HG03097 (cell line): ENCODE results near the gene IFITM2.
"Not testable (repeated sequence)": the region's sequence is repeated elsewhere in the genome, so short reads cannot be mapped to it uniquely, and the experiment has no call there.

ENCODE experiments used
- ATAC-seq: cut with Tn5 transposase; IDR thresholded peaks from one replicate; pipeline ENCODE4 v1.9.1; 2021; ENCODE audit not compliant: unreplicated experiment, low FRiP score

The IFITM2 gene

DNA sequence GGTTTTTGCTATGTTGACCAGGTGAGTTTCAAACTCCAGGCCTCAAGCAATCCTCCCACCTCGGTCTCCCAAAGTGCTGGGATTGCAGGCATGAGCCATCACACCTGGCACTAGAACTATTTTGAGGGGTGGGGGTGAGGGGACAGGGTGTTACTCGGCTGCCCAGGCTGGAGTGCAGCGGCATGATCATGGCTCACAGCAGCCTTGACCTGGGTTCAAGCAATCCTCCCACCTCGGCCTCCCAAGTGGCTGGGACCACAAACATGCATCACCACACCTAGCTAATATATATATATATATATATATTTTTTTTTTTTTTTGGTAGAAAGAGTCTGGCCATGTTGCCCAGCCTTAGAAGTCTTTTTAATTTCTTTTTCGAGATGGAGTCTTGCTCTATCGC, 30.1 kb downstream of the IFITM2 start:
- no peak for ATAC-seq

DNA sequence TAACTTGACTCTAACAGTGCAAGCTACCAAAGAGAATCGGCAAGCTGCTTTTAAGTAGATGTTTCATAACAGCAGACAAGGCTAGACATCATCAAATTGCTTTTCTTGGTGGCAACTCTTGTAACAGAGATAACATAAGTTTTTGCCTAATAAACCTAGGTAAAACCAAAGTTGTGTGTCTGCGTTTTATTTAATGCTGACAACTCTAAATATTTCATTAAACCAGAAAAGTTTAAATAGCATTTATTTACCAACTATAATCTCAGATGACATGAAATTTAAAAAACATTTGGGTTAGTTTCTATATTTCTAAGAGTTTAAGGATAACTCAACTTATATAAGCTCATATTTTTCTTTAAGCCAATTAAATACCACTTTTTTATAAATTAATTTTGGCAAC, 32.3 kb downstream of the IFITM2 start:
- ATAC-seq = no peak

DNA sequence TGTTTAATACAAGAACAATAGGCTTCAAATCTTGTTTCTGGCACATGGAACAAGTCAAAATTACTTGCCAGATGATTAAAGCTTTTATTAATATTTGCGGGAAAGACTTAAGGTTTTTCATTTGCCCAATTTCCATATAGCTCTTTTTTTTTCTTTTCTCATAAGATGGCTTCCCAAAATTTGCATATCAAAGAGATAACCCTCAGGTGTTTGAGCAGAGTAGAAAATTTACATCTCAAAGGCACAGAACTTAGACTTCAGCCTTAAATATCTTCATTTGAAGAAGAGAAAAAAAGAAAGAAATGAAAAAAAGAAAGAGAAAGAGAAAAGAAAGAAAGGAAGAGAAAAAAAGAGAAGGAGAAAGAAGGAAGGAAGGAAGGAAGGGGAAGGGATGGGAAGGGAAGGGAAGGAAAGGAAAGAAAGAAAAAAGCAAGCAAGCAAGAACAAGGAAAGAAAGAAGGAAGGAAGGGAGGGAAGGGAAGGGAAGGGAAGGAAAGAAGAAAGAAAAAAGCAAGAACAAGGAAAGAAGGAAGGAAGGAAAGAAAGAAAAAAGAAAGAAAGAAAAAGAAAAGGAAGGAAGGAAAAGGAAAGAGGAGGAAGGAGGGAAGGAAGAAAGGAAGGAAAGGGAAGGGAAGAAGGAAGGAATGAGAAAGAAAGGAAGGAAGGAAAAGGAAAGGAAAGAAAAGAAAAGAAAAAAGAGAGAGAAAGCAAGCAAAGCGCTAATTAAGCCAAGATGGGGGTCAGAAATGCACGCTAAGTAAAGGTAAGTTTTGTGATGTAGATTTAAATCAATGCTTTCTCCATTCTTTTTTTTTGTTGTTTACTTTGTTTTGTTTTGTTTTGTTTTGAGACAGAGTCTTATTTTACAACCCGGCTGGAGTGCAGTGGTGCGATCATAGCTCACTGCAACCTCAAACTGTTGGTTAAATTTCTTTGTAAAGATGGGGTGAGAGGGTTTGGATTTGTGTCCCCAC, 33.2 kb downstream of the IFITM2 start:
- no peak for ATAC-seq

DNA sequence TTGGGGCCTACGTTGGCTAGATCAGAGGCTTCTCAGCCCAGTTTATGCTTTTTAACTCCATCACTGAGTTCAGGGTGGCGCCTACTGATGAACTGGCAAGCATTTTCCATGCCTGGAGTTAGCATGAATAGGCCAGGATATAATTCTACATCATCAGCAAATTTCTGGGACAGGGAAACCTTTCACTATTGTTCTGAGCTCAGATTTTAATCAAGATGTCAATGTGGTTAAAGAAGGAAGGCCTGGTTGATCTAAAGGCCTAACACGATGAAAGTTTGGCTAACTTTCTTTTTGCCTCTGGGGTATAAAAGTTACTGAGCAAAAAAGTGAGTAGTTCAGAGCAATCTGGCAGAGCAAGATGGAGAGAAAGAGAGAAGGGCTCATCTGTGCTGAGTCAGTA, 34.7 kb downstream of the IFITM2 start:
- ATAC-seq = no peak

DNA sequence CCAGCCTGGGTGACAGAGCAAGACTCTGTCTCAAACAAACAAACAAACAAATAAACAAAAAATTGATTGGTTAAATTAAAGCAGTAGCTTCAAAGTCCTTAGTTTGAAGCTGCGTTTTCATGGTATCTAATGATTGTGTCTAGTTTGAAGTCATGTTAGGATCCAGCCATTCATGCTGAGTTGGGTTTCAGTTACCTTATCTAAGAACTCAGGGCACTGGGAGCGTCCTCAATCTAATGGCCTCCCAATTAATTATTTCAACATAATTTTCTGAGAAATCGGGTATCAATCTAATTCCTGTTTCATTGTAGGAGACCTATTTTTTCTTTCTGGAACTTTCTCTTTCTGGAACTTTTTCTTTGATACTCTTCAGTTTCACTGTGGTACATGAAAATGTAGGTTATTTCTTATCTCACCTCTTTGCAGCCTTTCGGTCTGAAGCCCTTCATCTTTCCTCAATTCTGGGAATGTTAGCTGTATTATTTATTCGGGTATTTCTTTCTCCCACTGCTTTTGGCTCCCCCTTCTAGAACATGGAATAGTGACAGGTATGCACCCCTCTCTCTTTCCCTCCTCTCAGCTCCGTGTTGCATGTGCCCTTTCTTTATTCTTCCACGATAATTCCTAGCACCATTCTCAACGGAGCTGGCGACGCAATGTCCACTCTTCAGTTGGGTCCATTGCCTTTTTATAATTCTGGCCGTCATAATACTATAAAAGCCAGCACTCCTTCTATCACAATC, 37.4 kb downstream of the IFITM2 start:
- ATAC-seq = no peak

DNA sequence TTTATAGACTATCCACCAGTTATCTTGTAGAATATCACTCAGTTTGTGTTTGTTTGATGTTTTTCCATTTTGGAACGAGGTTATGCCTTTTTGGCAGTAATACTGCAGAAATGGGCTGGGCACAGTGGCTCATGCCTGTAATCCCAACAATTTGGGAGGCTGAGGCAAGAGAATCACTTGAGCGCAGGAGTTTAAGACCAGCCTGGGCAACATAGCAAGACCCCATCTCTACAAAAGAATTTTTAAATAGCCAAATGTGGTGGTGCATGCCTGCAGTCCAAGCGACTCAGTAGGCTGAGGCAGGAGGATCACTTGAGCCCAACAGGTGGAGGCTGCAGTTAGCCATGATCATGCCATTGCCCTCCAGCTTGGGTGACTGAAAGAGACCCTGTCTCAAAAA, 38.9 kb downstream of the IFITM2 start:
- ATAC-seq = no peak

DNA sequence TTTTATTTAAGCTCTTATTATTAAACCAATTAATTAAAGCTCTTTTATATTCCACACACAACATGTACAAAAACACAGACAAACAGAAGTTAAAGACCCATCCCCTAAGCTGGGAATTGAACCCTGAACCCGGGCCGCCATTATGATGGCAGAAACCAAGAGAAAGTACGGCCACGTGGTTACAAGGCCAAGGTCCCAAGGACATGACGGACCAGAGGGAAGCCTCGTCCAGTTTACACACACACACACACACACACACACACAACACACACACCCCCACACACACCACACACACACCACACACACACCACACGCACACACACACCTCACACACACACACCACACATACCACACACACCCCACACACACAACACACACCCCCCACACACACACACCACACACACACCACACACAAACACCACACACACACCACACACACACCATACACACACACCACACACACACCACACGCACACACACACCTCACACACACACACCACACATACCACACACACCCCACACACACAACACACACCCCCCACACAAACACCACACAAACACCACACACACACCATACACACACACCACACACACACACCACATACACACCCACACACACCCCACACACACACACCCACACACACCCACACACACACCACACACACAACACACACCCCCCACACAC, 41.8 kb downstream of the IFITM2 start:
- ATAC-seq = not testable (repeated sequence)

DNA sequence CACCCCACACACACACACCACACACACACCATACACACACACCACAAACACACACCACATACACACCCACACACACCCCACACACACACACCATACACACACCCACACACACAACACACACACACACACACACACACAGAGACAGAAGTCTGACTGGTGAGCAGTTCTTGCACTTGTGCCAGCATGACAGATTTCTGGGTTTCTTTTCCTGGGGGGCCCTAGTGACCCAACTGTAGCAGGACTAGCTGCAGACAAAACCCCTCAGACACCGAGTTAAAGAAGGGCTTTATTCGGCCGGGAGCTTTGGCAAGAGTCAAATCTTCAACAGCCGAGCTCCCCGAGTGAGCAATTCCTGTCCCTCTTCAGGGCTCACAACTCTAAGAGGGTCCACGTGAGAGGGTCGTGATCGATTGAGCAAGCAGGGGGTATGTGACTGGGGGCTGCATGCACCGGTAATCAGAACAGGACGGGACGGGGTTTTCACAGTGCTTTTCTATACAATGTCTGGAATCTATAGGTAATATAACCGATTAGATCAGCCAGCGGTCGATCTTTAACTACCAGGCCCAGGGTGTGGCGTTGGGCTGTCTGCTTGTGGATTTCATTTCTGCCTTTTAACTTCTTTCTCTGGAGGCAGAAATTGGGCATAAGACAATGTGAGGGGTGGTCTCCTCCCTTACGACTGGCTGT, 42.6 kb downstream of the IFITM2 start:
- ATAC-seq = not testable (repeated sequence)

DNA sequence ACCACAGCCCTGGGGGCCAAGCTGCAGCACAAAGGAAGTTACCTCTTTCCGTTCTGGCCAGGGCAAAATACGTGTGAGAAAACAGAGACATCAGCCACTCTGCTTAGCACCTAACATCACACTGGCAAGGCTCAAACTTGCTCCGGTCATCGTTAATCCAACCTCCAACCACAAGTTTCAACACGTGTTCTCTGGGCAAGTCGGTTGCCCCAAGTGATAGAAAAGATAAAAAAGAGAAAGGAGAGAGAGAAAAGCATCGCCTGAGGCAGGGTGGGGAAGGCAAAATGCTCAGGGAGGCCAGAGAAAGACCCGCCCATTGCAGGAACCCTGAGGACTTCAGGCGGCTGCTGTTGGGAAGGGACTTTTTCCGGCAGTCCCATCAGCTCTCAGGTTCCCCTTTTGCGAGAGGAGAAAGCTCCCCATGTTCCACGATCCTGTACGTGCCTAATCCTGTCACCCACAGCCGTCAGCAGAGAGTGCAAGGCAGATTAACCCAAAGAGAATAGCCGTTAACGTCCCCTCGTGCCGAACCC, 43.2 kb downstream of the IFITM2 start:
- ATAC-seq = no peak

DNA sequence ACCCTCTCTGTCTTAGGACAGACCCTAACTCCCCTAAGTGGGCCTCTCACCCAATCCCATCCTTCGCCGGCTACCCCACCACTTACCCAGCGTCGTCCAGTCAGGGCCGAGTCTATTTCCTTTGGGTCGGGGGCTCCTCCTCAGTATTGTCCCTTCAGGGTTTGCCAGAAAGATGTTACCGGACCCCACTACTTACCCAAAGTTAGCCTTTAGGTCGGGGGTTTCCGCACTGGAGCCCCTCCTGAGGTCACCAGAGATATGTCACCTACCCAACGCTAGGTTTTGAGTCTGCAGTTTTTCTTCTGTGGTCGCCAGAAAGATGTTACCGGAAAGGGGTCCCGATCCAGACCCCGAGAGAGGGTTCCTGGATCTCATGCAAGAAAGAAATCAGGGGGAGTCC, 43.8 kb downstream of the IFITM2 start:
- ATAC-seq = no peak

DNA sequence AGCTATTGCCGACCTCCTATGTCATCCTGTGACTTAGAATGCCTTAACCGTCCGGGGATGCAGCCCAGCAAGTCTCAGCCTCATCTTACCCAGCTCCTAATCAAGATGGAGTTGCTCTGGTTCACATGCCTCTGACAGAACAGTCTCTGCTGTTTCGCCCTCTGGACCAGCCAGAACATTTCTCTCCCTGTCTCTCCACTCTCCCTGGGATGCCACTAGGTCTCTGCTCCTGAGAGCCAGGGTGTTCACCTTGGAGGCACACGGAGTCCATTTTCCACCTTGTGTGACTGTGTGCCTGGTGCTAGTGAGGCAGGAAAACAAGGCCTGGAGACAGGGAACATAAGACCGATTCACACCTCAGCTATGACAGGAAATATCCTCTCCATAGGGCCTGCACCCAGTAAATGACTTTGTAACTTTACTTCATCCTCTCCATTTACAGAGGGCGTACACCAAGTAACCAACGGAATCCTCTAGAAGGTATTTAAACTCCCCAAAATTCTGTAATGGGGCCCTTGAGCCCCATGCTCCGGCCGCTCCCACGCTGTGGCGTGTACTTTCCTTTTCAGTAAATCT, 44.9 kb downstream of the IFITM2 start:
- no peak for ATAC-seq

DNA sequence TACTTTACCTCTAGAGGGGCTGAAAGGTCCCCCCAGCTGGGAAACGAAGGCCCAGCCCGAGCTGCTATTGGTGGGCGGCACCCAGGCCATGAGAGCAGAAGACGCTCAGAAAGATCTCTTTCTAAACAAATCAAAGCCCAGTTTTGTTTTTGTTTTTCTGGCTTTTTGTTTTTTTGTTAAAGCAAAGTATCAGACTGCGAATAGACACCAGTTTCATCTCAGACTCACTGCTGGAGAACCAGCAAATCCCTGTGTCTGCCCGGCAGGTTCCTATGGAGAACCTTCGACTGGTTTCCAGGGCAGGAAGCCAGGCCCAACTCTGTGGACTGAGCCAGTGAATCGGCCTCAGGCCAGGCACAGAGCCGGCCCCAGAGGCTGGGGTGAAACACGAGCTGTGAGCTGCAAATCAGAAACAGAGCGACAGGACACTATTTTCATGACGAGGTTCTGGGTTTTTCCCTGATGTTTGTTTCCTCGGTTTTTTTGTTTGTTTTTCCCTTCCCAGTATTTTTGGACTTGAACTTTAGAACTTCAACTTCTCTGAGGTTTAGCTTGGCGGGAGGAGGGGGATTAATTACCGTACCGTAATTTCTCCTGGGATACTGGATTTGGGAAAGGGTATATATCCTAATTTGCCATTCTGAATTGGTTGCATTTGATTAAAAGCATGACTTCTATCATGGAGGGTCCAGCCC, 45.7 kb downstream of the IFITM2 start:
- ATAC-seq = no peak

DNA sequence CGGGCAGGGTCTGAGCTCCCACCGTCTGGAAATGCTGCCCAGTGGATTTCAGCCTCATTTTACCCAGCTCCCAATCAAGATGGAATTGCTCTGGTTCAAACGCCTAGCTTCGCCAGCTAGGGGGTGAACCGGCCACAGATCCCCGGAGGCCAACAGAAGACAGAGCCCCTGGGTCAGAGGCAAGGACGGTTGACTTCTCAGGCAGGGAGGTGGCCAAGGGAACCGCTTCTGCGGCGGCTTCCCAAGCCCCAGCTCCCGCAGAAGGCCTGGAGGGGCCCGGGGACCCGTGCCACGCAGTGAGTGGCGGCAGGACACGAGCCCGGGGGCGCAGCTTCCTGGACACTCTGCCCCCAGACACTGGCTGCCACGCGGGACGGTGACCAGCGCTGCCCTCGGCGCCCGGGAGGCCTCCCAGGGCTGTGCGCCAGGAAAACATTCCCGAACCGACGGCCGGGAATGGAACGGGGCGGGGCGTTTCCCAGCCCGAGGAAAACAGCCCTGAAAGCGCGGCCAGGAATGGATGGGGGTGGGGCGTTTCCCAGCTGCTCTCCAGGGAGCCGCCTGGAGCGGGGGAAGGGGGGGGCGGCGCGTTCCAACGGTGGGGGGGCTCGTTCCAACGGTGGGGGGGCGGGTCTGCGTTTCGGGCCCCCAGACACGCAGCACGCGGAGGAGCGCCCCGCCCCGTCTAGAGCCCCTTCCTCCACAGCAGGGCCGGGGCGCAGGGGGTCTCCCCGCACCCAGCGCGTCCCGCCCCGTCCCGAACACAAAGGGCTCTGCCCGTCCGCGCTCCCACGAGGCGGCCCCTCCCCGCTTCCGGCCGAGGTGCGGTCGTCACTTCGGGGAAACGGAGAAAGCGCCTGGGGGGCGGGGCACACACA, 48.2 kb downstream of the IFITM2 start:
- ATAC-seq = peak; percentile 42

DNA sequence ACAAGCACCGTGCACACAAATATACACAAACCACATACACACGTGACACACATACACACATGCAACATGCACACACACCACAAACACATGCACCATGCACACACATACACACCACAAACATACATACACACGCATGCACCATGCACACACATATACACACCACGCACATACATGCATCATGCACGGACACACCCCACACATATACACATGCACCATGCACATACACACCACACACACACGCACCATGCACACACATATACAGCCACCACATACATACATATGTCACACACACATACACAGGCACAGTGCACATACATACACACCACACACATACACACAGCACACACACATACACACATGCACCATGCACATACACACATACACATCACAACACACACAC, 49.0 kb downstream of the IFITM2 start:
- no peak for ATAC-seq

DNA sequence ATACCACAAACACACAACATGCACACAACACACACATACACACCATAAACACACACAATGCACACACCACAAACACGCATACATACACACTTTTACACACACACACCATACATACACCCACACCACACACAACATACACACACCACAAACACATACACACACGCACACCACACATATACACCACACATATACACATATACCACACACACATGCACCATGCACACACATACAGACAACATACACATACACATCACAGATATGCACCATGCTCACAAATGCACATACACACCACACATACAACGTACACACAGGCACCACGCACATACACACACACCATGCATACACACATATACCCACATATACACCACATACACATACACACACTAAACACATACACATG, 50.0 kb downstream of the IFITM2 start:
- no peak for ATAC-seq

DNA sequence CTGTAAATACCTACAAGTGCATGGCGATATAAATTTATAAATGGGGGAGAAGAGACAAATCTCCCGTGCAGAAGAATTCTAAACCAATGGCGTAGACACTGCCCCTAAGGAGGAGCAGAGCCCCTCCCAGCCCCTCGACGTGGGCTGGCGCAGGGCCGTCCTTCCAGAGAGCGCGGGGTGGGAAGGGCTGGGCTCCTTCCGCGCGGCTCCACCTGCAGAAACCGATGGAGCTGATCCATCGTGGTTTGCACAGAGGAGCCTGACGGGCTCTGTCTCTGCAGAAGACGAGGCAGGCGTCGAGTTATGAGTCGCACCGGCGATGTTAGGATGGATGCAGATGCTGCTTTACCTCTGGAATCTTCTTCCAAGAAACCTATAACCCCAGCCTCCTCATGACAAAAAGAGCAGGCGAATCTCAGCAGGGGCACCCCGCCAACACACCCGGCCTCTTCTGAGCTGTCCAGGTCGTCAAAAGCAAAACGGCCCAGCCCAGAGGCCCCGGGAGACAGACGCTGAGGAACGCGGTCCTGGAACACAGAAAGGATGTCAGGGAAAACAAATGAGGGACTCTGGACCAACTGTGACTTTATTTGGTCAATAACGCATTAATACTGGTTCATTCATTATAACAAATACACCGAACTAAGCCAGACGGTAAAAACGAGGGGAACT, 50.6 kb downstream of the IFITM2 start:
- ATAC-seq = no peak
